Measurements from ENCODE around the gene TEX38.

DNA sequence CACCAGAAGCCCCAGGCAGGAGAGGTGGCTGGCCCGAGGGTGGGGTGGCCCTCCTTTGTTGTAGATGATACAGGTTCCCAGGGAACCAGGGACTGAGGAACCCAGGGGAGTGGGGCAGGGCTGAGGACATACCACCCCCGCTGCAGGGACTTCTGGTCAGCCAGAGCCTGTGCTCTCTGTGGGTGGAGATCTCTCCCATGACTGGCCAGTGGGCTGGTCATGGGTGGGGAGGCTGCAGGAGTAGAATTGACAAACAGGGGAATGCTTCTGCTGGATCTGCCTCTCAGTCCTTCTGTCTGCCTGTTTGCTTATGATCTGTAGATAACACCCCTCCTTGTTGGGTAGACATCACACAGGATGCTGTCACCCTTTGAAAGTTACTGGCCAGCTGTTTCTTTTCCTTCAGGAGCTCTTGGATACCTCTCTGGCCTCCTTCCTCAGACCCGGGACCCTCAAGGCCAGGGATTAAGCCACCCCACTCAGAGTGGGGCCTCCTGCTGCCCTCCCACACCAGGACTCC, 50.1 kb downstream of the TEX38 start:
- no peak for TF ChIP-seq POLR2A (IDR thresholded peaks at IDR 0.05)
- TF ChIP-seq, protein P1, sequence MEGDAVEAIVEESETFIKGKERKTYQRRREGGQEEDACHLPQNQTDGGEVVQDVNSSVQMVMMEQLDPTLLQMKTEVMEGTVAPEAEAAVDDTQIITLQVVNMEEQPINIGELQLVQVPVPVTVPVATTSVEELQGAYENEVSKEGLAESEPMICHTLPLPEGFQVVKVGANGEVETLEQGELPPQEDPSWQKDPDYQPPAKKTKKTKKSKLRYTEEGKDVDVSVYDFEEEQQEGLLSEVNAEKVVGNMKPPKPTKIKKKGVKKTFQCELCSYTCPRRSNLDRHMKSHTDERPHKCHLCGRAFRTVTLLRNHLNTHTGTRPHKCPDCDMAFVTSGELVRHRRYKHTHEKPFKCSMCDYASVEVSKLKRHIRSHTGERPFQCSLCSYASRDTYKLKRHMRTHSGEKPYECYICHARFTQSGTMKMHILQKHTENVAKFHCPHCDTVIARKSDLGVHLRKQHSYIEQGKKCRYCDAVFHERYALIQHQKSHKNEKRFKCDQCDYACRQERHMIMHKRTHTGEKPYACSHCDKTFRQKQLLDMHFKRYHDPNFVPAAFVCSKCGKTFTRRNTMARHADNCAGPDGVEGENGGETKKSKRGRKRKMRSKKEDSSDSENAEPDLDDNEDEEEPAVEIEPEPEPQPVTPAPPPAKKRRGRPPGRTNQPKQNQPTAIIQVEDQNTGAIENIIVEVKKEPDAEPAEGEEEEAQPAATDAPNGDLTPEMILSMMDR (IDR thresholded peaks at IDR 0.05): no peak

Measured in lower leg skin (tissue), 3 donors.